GM23248 (cell line): ENCODE measurements around the gene PNMT.

Experiments
- EZH2 ChIP-seq: fragments of 200-600 bp; sonication (generic); IDR thresholded peaks from 2 replicates; pipeline ENCODE4 v1.6.1; 2018; ENCODE audit warnings: antibody characterized with exemption, mild to moderate bottlenecking; ENCODE audit not compliant: insufficient read depth, poor library complexity, severe bottlenecking
- EZH2phosphoT487 ChIP-seq: fragments of 200-600 bp; sonication (generic); IDR thresholded peaks from 2 replicates; pipeline ENCODE4 v1.6.1; 2018; ENCODE audit warnings: antibody characterized with exemption, moderate library complexity, mild to moderate bottlenecking, low read depth; ENCODE audit not compliant: insufficient read depth

DNA sequence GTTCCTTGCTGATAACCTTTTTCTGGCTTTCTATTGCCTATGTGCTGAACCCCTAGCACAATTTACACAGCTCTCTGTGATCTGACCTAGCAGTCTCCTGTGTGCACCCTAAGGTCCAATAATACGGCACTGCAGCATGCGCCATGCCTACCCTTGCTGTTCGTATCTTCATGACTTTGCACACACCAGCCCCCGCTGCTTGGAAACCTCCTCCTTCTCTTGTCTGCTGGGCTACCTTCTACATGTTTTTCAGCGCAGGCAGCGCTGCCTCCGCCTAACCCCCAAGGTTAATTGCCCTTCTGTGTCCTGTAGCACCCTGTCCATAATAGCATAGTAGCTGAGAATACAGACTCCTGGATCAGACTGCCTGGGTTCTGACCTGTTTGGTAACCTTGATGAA is 29.9 kb upstream of the PNMT start:
- TF ChIP-seq EZH2phosphoT487: no peak
- no peak for TF ChIP-seq EZH2
